GM19238 (cell line): ENCODE results near the gene GALR3.

Source experiments
- DNase-seq: peaks from one replicate; pipeline ENCODE4 v3.0.0; 2011; ENCODE audit warnings: low spot score; ENCODE audit not compliant: insufficient read length

GALR3 gene

GRCh38 chr22:37865510-37865909 is 42.3 kb downstream of the GALR3 start:
- DNase-seq = no peak

- DNase-seq = no peak
These were observed 47.1 kb downstream of the GALR3 start for GRCh38 chr22:37870273-37870672.
